SK-N-SH (cell line): ENCODE data around the gene HPCAL1.

ENCODE experiments used
- CTCF ChIP-seq: fragments of 200-600 bp; sonication (generic); IDR thresholded peaks from 2 replicates; pipeline ENCODE4 v1.6.1; 2017; ENCODE audit warnings: antibody characterized with exemption, mild to moderate bottlenecking, moderate library complexity
- GATA2 ChIP-seq: sonication (generic); formaldehyde crosslinking; IDR thresholded peaks from 2 replicates; pipeline ENCODE4 v1.5.0; 2020; ENCODE audit warnings: mild to moderate bottlenecking, missing genetic modification reagents
- NFIC ChIP-seq: IDR thresholded peaks from 2 replicates; pipeline ENCODE4 v1.4.0; 2012; ENCODE audit warnings: borderline replicate concordance
- RAD21 ChIP-seq: IDR thresholded peaks from 2 replicates; pipeline ENCODE4 v1.6.1; 2012; ENCODE audit warnings: mild to moderate bottlenecking, low read length

GRCh38 chr2:10382354-10383061, 79.8 kb downstream of the HPCAL1 start:
- TF ChIP-seq CTCF (no peak), NFIC (no peak), GATA2 (CRISPR knock-in tag) (no peak), RAD21 (no peak)
